Measurements from ENCODE around the gene PLXNA3. TPM values are rescaled to one million over a fixed set of nuclear protein-coding genes. Genes with fewer than 3 reads are reported as not detected.
A peak's percentile ranks its signal among the peaks of the same experiment; 100 is the strongest.

PLXNA3 gene
- total and polyA plus RNA-seq, 2 experiments from 2014 or later: 2.7 to 5.4 TPM

DNA sequence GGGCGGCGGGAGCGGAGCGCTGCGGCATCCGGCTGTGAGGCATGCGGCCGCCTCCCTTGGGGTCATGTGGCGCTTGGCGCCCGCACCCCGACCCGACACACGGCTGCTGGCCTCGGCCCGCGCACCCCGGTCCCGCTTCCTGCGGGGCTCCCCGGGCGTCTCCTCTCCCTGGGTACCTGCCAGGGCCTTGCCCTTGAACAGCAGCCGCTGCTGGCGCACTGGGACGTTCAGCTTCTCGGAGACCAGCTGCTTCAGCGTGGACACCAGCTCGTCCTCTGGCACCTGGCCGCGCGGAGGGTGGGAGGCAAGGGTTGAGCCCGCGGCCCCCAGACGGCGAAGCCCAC lies 27.9 kb downstream of the PLXNA3 start (continued):
- TF ChIP-seq ZNF462 (CRISPR knock-in tag; IDR thresholded peaks at IDR 0.05): no peak

- no peaks in the 10 kb centered on the region for H3K27me3 ChIP-seq (ENCODE audit: insufficient read depth)
- no peaks in the 10 kb centered on the region for H3K9me2 ChIP-seq (ENCODE audit: insufficient read depth)
- peak within 1 kb of the TSS; percentile 56 for H3K4me3 ChIP-seq
- no peaks in the 10 kb centered on the region; the same call in 1 of the 2 replicates for H4K20me1 ChIP-seq (replicated peaks; ENCODE audit: insufficient read depth)
- H3K36me3 ChIP-seq (ENCODE audit: insufficient read depth): no peaks in the 10 kb centered on the region
- ATAC-seq (peak; percentile 3), DNase-seq (ENCODE audit: low spot score) (peak; percentile 50)
- H3K27ac ChIP-seq (ENCODE audit: low read depth): no peak within 1 kb of the TSS
- no peaks in the 10 kb centered on the region for H3K4me1 ChIP-seq (ENCODE audit: insufficient read depth)
- peaks cover 5% of the 10 kb centered on the region; the same call in 2 of the 3 replicates for H3K36me3 Mint-ChIP-seq (ENCODE audit: low read depth)
- no peaks in the 10 kb centered on the region for H3K9me3 Mint-ChIP-seq
- H3K4me2 ChIP-seq: peak within 1 kb of the TSS; percentile 80
- H3K79me2 ChIP-seq (replicated peaks; ENCODE audit: insufficient read depth): no peaks in the 10 kb centered on the region
- H3F3A ChIP-seq (replicated peaks; ENCODE audit: low read depth): no peaks in the 10 kb centered on the region
- no peak within 1 kb of the TSS for H2AFZ ChIP-seq
- TF ChIP-seq CREB1 (CRISPR knock-in tag; IDR thresholded peaks at IDR 0.05; ENCODE audit: low read depth): no peak
- peak; percentile 45; the same call in 1 of the 2 replicates for TF ChIP-seq POLR2AphosphoS5 (IDR thresholded peaks at IDR 0.05; ENCODE audit: low read depth)
- TF ChIP-seq ZNF462 (CRISPR knock-in tag; IDR thresholded peaks at IDR 0.05): no peak
- H3K27ac Mint-ChIP-seq: no peak within 1 kb of the TSS
- H3K4me3 Mint-ChIP-seq: peak within 1 kb of the TSS; percentile 71
- H3K4me1 Mint-ChIP-seq: peaks cover 10% of the 10 kb centered on the region; the same call in 2 of the 3 replicates
- peaks cover 17% of the 10 kb centered on the region for H3K27me3 Mint-ChIP-seq (ENCODE audit: insufficient read depth, low read depth, poor library complexity)
Measured at GRCh38 chrX:154486396-154487207, 28.5 kb downstream of the PLXNA3 start, which contains the start of gene UBL4A. UBL4A (minus strand) TSS chrX:154486615; CDS start chrX:154486584, 31 bp downstream.

All from GM23338 (cell line).